AG09319 (cell line): ENCODE measurements around the gene DMAC2.

ENCODE experiments used
- DNase-seq: peaks from one replicate; pipeline ENCODE4 v3.0.0-alpha.2; 2010; ENCODE audit warnings: low read depth; ENCODE audit errors: extremely low read depth
- CTCF ChIP-seq: IDR thresholded peaks from 2 replicates; pipeline ENCODE4 v1.5.1; 2011; ENCODE audit warnings: low read depth, mild to moderate bottlenecking, inconsistent platforms, low read length, moderate library complexity

Gene DMAC2

DNA sequence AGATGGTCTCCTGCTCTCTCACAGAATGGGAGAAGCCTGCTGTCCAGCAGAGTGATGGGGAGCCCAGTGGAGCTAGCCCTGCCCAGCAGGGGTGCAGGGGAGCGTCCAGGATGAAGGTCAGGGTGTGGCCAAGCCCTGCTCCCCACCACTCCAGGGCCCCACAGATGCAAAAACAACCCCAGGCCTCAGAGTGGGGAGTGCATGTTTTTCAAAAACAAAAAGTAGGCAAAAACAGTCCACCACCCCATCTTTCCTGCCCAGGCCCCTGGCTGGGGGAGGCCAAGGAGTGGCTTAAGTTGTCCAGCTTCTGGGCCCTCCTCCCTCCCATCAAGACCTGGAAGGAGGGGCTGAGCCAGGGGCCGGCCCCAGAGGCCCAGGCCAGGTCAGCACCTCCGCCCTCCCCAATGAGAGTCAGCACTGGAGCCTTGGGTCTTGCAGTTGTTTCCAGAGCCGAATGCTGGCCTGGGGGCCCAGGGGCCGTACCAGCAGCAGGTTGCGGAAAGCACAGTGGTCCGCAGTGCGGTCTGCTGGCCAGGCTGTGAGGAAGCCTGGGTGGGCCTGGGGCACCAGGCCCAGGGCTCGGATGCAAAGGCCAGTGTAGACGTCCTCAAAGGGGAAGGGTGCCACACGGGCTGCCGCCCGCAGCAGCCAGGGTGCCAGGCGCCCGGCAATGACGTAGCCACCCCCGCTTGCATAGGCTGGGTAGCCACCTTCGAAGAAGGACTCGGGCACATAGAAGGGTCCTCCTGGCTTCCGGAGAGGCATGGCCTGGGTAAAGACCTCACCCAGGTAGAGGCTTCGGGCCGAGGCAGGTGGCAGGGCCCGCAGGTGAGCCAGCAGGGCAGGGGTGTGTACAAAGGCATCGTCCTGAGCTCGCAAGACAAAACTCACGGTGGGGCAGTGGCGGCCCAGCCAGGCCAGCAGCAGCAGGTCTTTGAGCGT is 14.3 kb downstream of the DMAC2 start:
- no peak for TF ChIP-seq CTCF
- no peak for DNase-seq

- no peak for DNase-seq
These were observed 15.2 kb downstream of the DMAC2 start for GRCh38 chr19:41424335-41425173.

GRCh38 chr19:41422955-41423354 is 16.8 kb downstream of the DMAC2 start:
- no peak for TF ChIP-seq CTCF
- DNase-seq = no peak

More at GRCh38 chr19:41424335-41425173, 15.2 kb downstream of the DMAC2 start:
- no peak for TF ChIP-seq CTCF

DNA sequence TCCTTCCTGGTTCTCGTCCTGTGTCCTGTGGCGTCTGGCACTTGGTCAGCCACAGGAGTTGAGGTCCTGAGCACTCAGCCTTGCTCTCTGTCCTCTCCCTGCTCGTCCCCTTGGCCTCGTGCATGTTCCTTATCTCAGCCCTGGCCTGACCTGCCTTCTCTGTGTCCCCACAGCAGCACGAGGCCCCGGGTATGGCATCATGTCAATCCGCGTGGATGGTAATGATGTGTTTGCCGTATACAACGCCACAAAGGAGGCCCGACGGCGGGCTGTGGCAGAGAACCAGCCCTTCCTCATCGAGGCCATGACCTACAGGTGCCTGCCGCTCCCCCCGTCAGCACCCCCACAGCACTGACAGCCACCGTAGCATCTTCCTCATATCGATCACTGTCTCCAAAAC is 17.3 kb downstream of the DMAC2 start:
- no peak for TF ChIP-seq CTCF

GRCh38 chr19:41421973-41422372 is 17.7 kb downstream of the DMAC2 start:
- TF ChIP-seq CTCF = no peak
- DNase-seq = no peak

More for the DNA sequence above, 17.3 kb downstream of the DMAC2 start:
- DNase-seq = no peak

DNA sequence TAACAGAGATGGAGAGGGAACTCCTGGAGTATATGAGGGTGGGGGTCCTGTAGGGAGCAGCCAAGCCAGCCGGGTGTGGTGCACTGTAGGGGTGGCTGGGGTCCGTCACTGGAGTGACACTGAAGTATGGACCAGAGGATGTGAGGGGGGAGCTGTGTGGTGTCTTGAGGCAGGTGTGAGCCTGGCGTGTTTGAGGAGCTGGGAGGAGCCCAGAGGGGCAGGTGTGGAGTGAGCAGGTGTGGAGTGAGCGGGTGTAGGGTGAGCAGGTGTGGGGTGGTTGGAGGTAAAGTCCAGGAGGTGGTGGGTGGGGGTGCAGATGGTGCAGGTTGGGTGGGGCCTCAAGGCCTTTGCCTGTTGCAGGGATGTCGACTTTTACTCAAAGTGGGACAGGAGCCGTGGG is 18.4 kb downstream of the DMAC2 start:
- TF ChIP-seq CTCF = no peak
- DNase-seq = no peak
